CD14-positive monocyte (primary cell): ENCODE data around the gene GGA1. TPM values are rescaled to one million over a fixed set of nuclear protein-coding genes. Genes with fewer than 3 reads are reported as not detected.
A peak's percentile ranks its signal among the peaks of the same experiment; 100 is the strongest.

Experiments
- DNase-seq, 3 donors: peaks; one replicate each; pipeline ENCODE4 v3.0.0-alpha.2; 2011 to 2022
- H2AFZ ChIP-seq: 2 replicates; pipeline ENCODE4 v1.6.0; 2012; ENCODE audit warnings: mild to moderate bottlenecking, low read depth, low read length, inconsistent platforms; ENCODE audit not compliant: insufficient read depth, poor library complexity, severe bottlenecking
- H3K27ac ChIP-seq, 2 donors: 1 replicate in 1 of 2; 2 replicates in 1 of 2; pipeline ENCODE4 v1.5.1; 2012 to 2013; ENCODE audit warnings: low read length in 2 of 2, control low read depth in 1 of 2, inconsistent platforms in 1 of 2, low read depth in 1 of 2, mild to moderate bottlenecking in 1 of 2
- H3K27me3 ChIP-seq, 2 donors: one replicate each; pipeline versions ENCODE4 v1.6.0 to v1.6.1; 2011 to 2013; ENCODE audit warnings: low read length in 2 of 2; ENCODE audit not compliant: control insufficient read depth in 2 of 2, insufficient read depth in 2 of 2
- H3K36me3 ChIP-seq, 2 donors: replicated peaks in 1 of 2; 1 replicate in 1 of 2; 2 replicates in 1 of 2; pipeline versions ENCODE4 v1.5.1 to v1.6.1; 2012 to 2013; ENCODE audit warnings: low read length in 2 of 2, control low read depth in 1 of 2, inconsistent platforms in 1 of 2, mild to moderate bottlenecking in 1 of 2; ENCODE audit not compliant: insufficient read depth in 2 of 2, control insufficient read depth in 1 of 2
- H3K4me1 ChIP-seq, 2 donors: 1 replicate in 1 of 2; 2 replicates in 1 of 2; pipeline versions ENCODE4 v1.5.1 to v1.6.1; 2012 to 2013; ENCODE audit warnings: low read length in 2 of 2, control low read depth in 1 of 2, inconsistent platforms in 1 of 2, mild to moderate bottlenecking in 1 of 2, moderate library complexity in 1 of 2; ENCODE audit not compliant: insufficient read depth in 2 of 2, control insufficient read depth in 1 of 2
- H3K4me2 ChIP-seq: replicated peaks from 2 replicates; pipeline ENCODE3; 2012; ENCODE audit warnings: low read length, moderate library complexity, mild to moderate bottlenecking; ENCODE audit not compliant: poor library complexity, severe bottlenecking; ENCODE audit errors: extremely low read depth
- H3K4me3 ChIP-seq, 3 experiments: fragments of 200-600 bp in 1 of 3; sonication (generic) in 1 of 3; replicated peaks in 1 of 3; 1 replicate in 2 of 3; 2 replicates in 1 of 3; pipeline ENCODE4 v1.5.1; 2011 to 2013; ENCODE audit warnings: low read length in 3 of 3, mild to moderate bottlenecking in 3 of 3, control low read depth in 2 of 3, low read depth in 2 of 3, inconsistent platforms in 1 of 3, moderate library complexity in 1 of 3
- H3K79me2 ChIP-seq: 2 replicates; pipeline ENCODE4 v1.6.0; 2012; ENCODE audit warnings: mild to moderate bottlenecking, control low read depth, inconsistent platforms, low read length, moderate library complexity; ENCODE audit not compliant: insufficient read depth
- H3K9ac ChIP-seq: 2 replicates; pipeline ENCODE4 v1.6.0; 2017; ENCODE audit warnings: low read length, mild to moderate bottlenecking; ENCODE audit not compliant: insufficient read depth, poor library complexity, severe bottlenecking
- H3K9me3 ChIP-seq, 2 donors: replicated peaks in 1 of 2; 1 replicate in 1 of 2; 2 replicates in 1 of 2; pipeline versions ENCODE4 v1.5.1 to v1.6.1; 2012 to 2013; ENCODE audit warnings: low read length in 2 of 2, control low read depth in 1 of 2; ENCODE audit not compliant: control insufficient read depth in 1 of 2, insufficient read depth in 1 of 2
- H4K20me1 ChIP-seq: 2 replicates; pipeline ENCODE4 v1.6.0; 2012; ENCODE audit warnings: mild to moderate bottlenecking, low read length, control low read depth, moderate library complexity; ENCODE audit not compliant: insufficient read depth
- H3K27ac Mint-ChIP-seq, 7 donors: one replicate each; pipeline ENCODE4 v1.8.0; 2020; ENCODE audit warnings: mild to moderate bottlenecking in 7 of 7, mixed read lengths in 7 of 7, moderate library complexity in 6 of 7, inconsistent platforms in 2 of 7
- H3K27me3 Mint-ChIP-seq, 3 donors: one replicate each; pipeline ENCODE4 v1.8.0; 2021 to 2022; ENCODE audit warnings: low read depth in 3 of 3, mild to moderate bottlenecking in 3 of 3, mixed read lengths in 3 of 3, moderate library complexity in 3 of 3, inconsistent platforms in 1 of 3
- H3K36me3 Mint-ChIP-seq, 2 donors: one replicate each; pipeline ENCODE4 v1.8.0; 2020; ENCODE audit warnings: mixed read lengths in 2 of 2, inconsistent platforms in 1 of 2, mild to moderate bottlenecking in 1 of 2
- H3K4me1 Mint-ChIP-seq: one replicate; pipeline ENCODE4 v1.8.0; 2020; ENCODE audit warnings: mild to moderate bottlenecking, mixed read lengths
- H3K4me3 Mint-ChIP-seq, 2 donors: one replicate each; pipeline ENCODE4 v1.8.0; 2020; ENCODE audit warnings: mild to moderate bottlenecking in 2 of 2, mixed read lengths in 2 of 2, moderate library complexity in 1 of 2
- H3K9me3 Mint-ChIP-seq, 7 donors: one replicate each; pipeline ENCODE4 v1.8.0; 2020 to 2022; ENCODE audit warnings: mixed read lengths in 7 of 7, mild to moderate bottlenecking in 6 of 7, moderate library complexity in 6 of 7, inconsistent platforms in 2 of 7
- CTCF ChIP-seq: fragments of 200-600 bp; IDR thresholded peaks from one replicate; pipeline ENCODE4 v1.8.0; 2022; ENCODE audit warnings: antibody characterized with exemption, mild to moderate bottlenecking
- WGBS: methylation state at CpG from one replicate; pipeline ENCODE4 v1.1.5; 2013; ENCODE audit warnings: missing lambda C conversion rate; ENCODE audit not compliant: insufficient coverage; 5-methylcytosine and 5-hydroxymethylcytosine counted together
- intact Hi-C, 2 donors: fragments of 100-400 bp; cut with micrococcal nuclease; formaldehyde crosslinking; loops; one replicate each; pipeline versions ENCODE4 v1.15.0 to v1.15.1; 2023
- polyA plus RNA-seq, 3 donors: library from polyadenylated mRNA; depleted of rRNA in 1 of 3; unstranded in 2 of 3; stranded (reverse) in 1 of 3; fragments of 300-500 nt in 2 of 3; fragments of >200 nt in 1 of 3; fragmentation: Illumina TruSeq in 2 of 3; gene quantifications; 1 replicate in 2 of 3; 2 replicates in 1 of 3; pipeline ENCODE4 v1.2.3, GENCODE V29; 2012 to 2021

The GGA1 gene
- polyA plus RNA-seq, 3 donors: 19.8 to 91.0 (median 24.8) TPM

GRCh38 chr22:37643225-37643847 lies 34.7 kb downstream of the GGA1 start:
- H3K9me3 ChIP-seq: no peaks in the 10 kb centered on the region
- DNase-seq: peak; percentile 59 to 79 (median 73)
- peak overlapping the region in 1 of 2 donors; percentile 43 for H3K27ac ChIP-seq
- no peaks in the 10 kb centered on the region for H3K27me3 ChIP-seq
- peak; percentile 95 for TF ChIP-seq CTCF
- peaks cover 72% of the 10 kb centered on the region for H3K79me2 ChIP-seq
- intact Hi-C loops: loop anchor here (1.0 to 10.0 kb wide), 4 partner anchors 36 to 91 kb away; partner anchors contain the start of gene GGA1 (in 1 of the 2)
- peaks cover 67 to 72% of the 10 kb centered on the region in 2 donors for H3K36me3 ChIP-seq
- Mint-ChIP-seq H3K36me3 (peaks cover 54 to 73% of the 10 kb centered on the region in 2 donors), H3K27ac (peak overlapping the region in 6 of 7 donors; percentile 31 to 84 (median 78)), H3K4me3 (peak overlapping the region in 1 of 2 donors; percentile 53), H3K4me1 (peaks cover 39% of the 10 kb centered on the region), H3K9me3 (peaks cover 0 to 3% (median 0%) of the 10 kb centered on the region in 7 donors), H3K27me3 (peaks cover 0 to 5% (median 0%) of the 10 kb centered on the region in 3 donors)
- 43% methylated on average over 8 of the region's 9 CpGs for WGBS
- no peak overlapping the region for H2AFZ ChIP-seq
- no peak overlapping the region for H3K9ac ChIP-seq
- no peak overlapping the region for H3K4me3 ChIP-seq
- peak overlapping the region; percentile 17 for H3K4me2 ChIP-seq
- peaks cover 40 to 47% of the 10 kb centered on the region in 2 donors for H3K4me1 ChIP-seq
- peaks cover 81% of the 10 kb centered on the region for H4K20me1 ChIP-seq

DNA sequence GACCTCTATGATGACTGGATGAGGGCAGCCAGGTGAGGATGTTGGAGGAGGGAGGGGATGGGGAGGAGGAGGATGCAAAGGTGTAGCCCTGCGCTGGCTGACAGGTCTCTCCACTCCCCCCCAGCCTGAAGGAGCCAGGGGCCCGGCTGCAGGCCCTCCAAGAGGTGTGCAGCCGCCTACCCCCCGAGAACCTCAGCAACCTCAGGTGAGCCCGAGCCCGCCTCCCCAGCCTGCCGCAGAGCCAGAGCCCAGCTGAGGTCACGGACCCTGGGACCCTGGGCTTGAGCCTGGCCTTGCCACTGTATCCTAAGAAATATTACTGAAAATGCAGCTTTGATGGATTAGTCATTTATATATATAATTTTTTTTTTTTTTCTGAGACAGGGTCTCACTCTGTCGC lies 38.7 kb downstream of the GGA1 start:
- H3K4me2 ChIP-seq: no peak overlapping the region
- WGBS: 100% methylated on average over 2 of the region's 9 CpGs
- peaks cover 92 to 99% of the 10 kb centered on the region in 2 donors for H3K36me3 ChIP-seq
- intact Hi-C loops: loop anchor here in 1 of 2 donors (10.0 kb wide), 1 partner anchor 87 kb away; no protein-coding TSS in a partner anchor
- H3K4me3 Mint-ChIP-seq: no peak overlapping the region
- no peak overlapping the region for H3K27ac ChIP-seq
- no peak overlapping the region for H3K4me3 ChIP-seq
- no peak for TF ChIP-seq CTCF
- H3K9ac ChIP-seq: no peak overlapping the region
- H3K4me1 Mint-ChIP-seq: peaks cover 15% of the 10 kb centered on the region
- peaks cover 39% of the 10 kb centered on the region for H3K79me2 ChIP-seq
- H3K4me1 ChIP-seq: peaks cover 13 to 16% of the 10 kb centered on the region in 2 donors
- no peaks in the 10 kb centered on the region for H3K9me3 ChIP-seq
- H3K27me3 Mint-ChIP-seq: peaks cover 0 to 5% (median 0%) of the 10 kb centered on the region in 3 donors
- no peaks in the 10 kb centered on the region for H3K27me3 ChIP-seq
- peaks cover 87 to 100% of the 10 kb centered on the region in 2 donors for H3K36me3 Mint-ChIP-seq
- no peak overlapping the region for H3K27ac Mint-ChIP-seq
- H3K9me3 Mint-ChIP-seq: no peaks in the 10 kb centered on the region
- no peak overlapping the region for H2AFZ ChIP-seq
- no peak for DNase-seq
- H4K20me1 ChIP-seq: peaks cover 100% of the 10 kb centered on the region
